CD14-positive monocyte (primary cell): ENCODE measurements around the gene WDR72. TPM values are rescaled to one million over a fixed set of nuclear protein-coding genes. Genes with fewer than 3 reads are reported as not detected.

Experiments used
- DNase-seq, 3 donors: peaks; one replicate each; pipeline ENCODE4 v3.0.0-alpha.2; 2011 to 2022
- H2AFZ ChIP-seq: 2 replicates; pipeline ENCODE4 v1.6.0; 2012; ENCODE audit warnings: mild to moderate bottlenecking, low read depth, low read length, inconsistent platforms; ENCODE audit not compliant: insufficient read depth, poor library complexity, severe bottlenecking
- H3K27ac ChIP-seq, 2 donors: 1 replicate in 1 of 2; 2 replicates in 1 of 2; pipeline ENCODE4 v1.5.1; 2012 to 2013; ENCODE audit warnings: low read length in 2 of 2, control low read depth in 1 of 2, inconsistent platforms in 1 of 2, low read depth in 1 of 2, mild to moderate bottlenecking in 1 of 2
- H3K27me3 ChIP-seq, 2 donors: one replicate each; pipeline versions ENCODE4 v1.6.0 to v1.6.1; 2011 to 2013; ENCODE audit warnings: low read length in 2 of 2; ENCODE audit not compliant: control insufficient read depth in 2 of 2, insufficient read depth in 2 of 2
- H3K36me3 ChIP-seq, 2 donors: replicated peaks in 1 of 2; 1 replicate in 1 of 2; 2 replicates in 1 of 2; pipeline versions ENCODE4 v1.5.1 to v1.6.1; 2012 to 2013; ENCODE audit warnings: low read length in 2 of 2, control low read depth in 1 of 2, inconsistent platforms in 1 of 2, mild to moderate bottlenecking in 1 of 2; ENCODE audit not compliant: insufficient read depth in 2 of 2, control insufficient read depth in 1 of 2
- H3K4me1 ChIP-seq, 2 donors: 1 replicate in 1 of 2; 2 replicates in 1 of 2; pipeline versions ENCODE4 v1.5.1 to v1.6.1; 2012 to 2013; ENCODE audit warnings: low read length in 2 of 2, control low read depth in 1 of 2, inconsistent platforms in 1 of 2, mild to moderate bottlenecking in 1 of 2, moderate library complexity in 1 of 2; ENCODE audit not compliant: insufficient read depth in 2 of 2, control insufficient read depth in 1 of 2
- H3K4me2 ChIP-seq: replicated peaks from 2 replicates; pipeline ENCODE3; 2012; ENCODE audit warnings: low read length, moderate library complexity, mild to moderate bottlenecking; ENCODE audit not compliant: poor library complexity, severe bottlenecking; ENCODE audit errors: extremely low read depth
- H3K4me3 ChIP-seq, 3 experiments: fragments of 200-600 bp in 1 of 3; sonication (generic) in 1 of 3; replicated peaks in 1 of 3; 1 replicate in 2 of 3; 2 replicates in 1 of 3; pipeline ENCODE4 v1.5.1; 2011 to 2013; ENCODE audit warnings: low read length in 3 of 3, mild to moderate bottlenecking in 3 of 3, control low read depth in 2 of 3, low read depth in 2 of 3, inconsistent platforms in 1 of 3, moderate library complexity in 1 of 3
- H3K79me2 ChIP-seq: 2 replicates; pipeline ENCODE4 v1.6.0; 2012; ENCODE audit warnings: mild to moderate bottlenecking, control low read depth, inconsistent platforms, low read length, moderate library complexity; ENCODE audit not compliant: insufficient read depth
- H3K9ac ChIP-seq: 2 replicates; pipeline ENCODE4 v1.6.0; 2017; ENCODE audit warnings: low read length, mild to moderate bottlenecking; ENCODE audit not compliant: insufficient read depth, poor library complexity, severe bottlenecking
- H3K9me3 ChIP-seq, 2 donors: replicated peaks in 1 of 2; 1 replicate in 1 of 2; 2 replicates in 1 of 2; pipeline versions ENCODE4 v1.5.1 to v1.6.1; 2012 to 2013; ENCODE audit warnings: low read length in 2 of 2, control low read depth in 1 of 2; ENCODE audit not compliant: control insufficient read depth in 1 of 2, insufficient read depth in 1 of 2
- H4K20me1 ChIP-seq: 2 replicates; pipeline ENCODE4 v1.6.0; 2012; ENCODE audit warnings: mild to moderate bottlenecking, low read length, control low read depth, moderate library complexity; ENCODE audit not compliant: insufficient read depth
- H3K27ac Mint-ChIP-seq, 7 donors: one replicate each; pipeline ENCODE4 v1.8.0; 2020; ENCODE audit warnings: mild to moderate bottlenecking in 7 of 7, mixed read lengths in 7 of 7, moderate library complexity in 6 of 7, inconsistent platforms in 2 of 7
- H3K27me3 Mint-ChIP-seq, 3 donors: one replicate each; pipeline ENCODE4 v1.8.0; 2021 to 2022; ENCODE audit warnings: low read depth in 3 of 3, mild to moderate bottlenecking in 3 of 3, mixed read lengths in 3 of 3, moderate library complexity in 3 of 3, inconsistent platforms in 1 of 3
- H3K36me3 Mint-ChIP-seq, 2 donors: one replicate each; pipeline ENCODE4 v1.8.0; 2020; ENCODE audit warnings: mixed read lengths in 2 of 2, inconsistent platforms in 1 of 2, mild to moderate bottlenecking in 1 of 2
- H3K4me1 Mint-ChIP-seq: one replicate; pipeline ENCODE4 v1.8.0; 2020; ENCODE audit warnings: mild to moderate bottlenecking, mixed read lengths
- H3K4me3 Mint-ChIP-seq, 2 donors: one replicate each; pipeline ENCODE4 v1.8.0; 2020; ENCODE audit warnings: mild to moderate bottlenecking in 2 of 2, mixed read lengths in 2 of 2, moderate library complexity in 1 of 2
- H3K9me3 Mint-ChIP-seq, 7 donors: one replicate each; pipeline ENCODE4 v1.8.0; 2020 to 2022; ENCODE audit warnings: mixed read lengths in 7 of 7, mild to moderate bottlenecking in 6 of 7, moderate library complexity in 6 of 7, inconsistent platforms in 2 of 7
- CTCF ChIP-seq: fragments of 200-600 bp; IDR thresholded peaks from one replicate; pipeline ENCODE4 v1.8.0; 2022; ENCODE audit warnings: antibody characterized with exemption, mild to moderate bottlenecking
- WGBS: methylation state at CpG from one replicate; pipeline ENCODE4 v1.1.5; 2013; ENCODE audit warnings: missing lambda C conversion rate; ENCODE audit not compliant: insufficient coverage; 5-methylcytosine and 5-hydroxymethylcytosine counted together
- intact Hi-C, 2 donors: fragments of 100-400 bp; cut with micrococcal nuclease; formaldehyde crosslinking; loops; one replicate each; pipeline versions ENCODE4 v1.15.0 to v1.15.1; 2023
- polyA plus RNA-seq, 3 donors: library from polyadenylated mRNA; depleted of rRNA in 1 of 3; unstranded in 2 of 3; stranded (reverse) in 1 of 3; fragments of 300-500 nt in 2 of 3; fragments of >200 nt in 1 of 3; fragmentation: Illumina TruSeq in 2 of 3; gene quantifications; 1 replicate in 2 of 3; 2 replicates in 1 of 3; pipeline ENCODE4 v1.2.3, GENCODE V29; 2012 to 2021

WDR72 gene
- polyA plus RNA-seq, 3 donors = not detected

GRCh38 chr15:53746101-53746500, 13.4 kb downstream of the WDR72 start:
- intact Hi-C loops = no loop called here
- Histone ChIP-seq H3K4me3 (no peak overlapping the region), H3K4me2 (no peak overlapping the region), H3K27me3 (no peaks in the 10 kb centered on the region), H3K9me3 (no peaks in the 10 kb centered on the region), H2AFZ (no peak overlapping the region), H3K79me2 (no peaks in the 10 kb centered on the region), H3K9ac (no peak overlapping the region), H4K20me1 (no peaks in the 10 kb centered on the region), H3K36me3 (no peaks in the 10 kb centered on the region), H3K27ac (no peak overlapping the region), H3K4me1 (no peaks in the 10 kb centered on the region)
- WGBS = no CpG with 5 or more reads among the region's 3 CpGs
- DNase-seq = no peak
- Mint-ChIP-seq H3K9me3 (peaks cover 0 to 6% (median 2%) of the 10 kb centered on the region in 7 donors), H3K27ac (no peak overlapping the region), H3K36me3 (no peaks in the 10 kb centered on the region), H3K27me3 (peaks cover 0 to 1% (median 0%) of the 10 kb centered on the region in 3 donors), H3K4me3 (no peak overlapping the region), H3K4me1 (no peaks in the 10 kb centered on the region)
- no peak for TF ChIP-seq CTCF

DNA sequence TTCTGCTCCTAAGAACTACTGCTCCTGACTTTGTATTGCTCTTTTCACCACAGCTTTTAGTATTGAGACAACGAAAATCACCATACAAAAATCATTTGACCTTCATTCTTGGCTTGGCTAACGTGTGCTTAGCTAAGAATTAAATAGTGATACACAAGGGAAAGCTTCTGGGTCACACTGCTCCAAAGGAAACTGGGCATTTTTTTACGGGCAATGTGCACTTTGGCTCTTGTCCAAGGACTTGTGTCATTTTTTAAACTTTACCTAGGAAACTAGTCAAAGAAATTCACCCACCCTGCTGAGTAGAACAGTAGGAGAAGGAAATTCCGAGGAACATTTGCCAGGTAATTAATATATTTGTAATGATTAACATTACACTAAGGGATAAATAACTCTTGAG, 19.8 kb downstream of the WDR72 start:
- no peak overlapping the region for H3K9ac ChIP-seq
- no peak for DNase-seq
- WGBS = no CpG with 5 or more reads among the region's 4 CpGs
- no peaks in the 10 kb centered on the region for H3K4me1 ChIP-seq
- TF ChIP-seq CTCF = no peak
- Mint-ChIP-seq H3K27ac (no peak overlapping the region), H3K4me1 (no peaks in the 10 kb centered on the region), H3K4me3 (no peak overlapping the region), H3K27me3 (peaks cover 0 to 2% (median 1%) of the 10 kb centered on the region in 3 donors), H3K36me3 (no peaks in the 10 kb centered on the region), H3K9me3 (peaks cover 0 to 4% (median 0%) of the 10 kb centered on the region in 7 donors)
- H3K4me3 ChIP-seq = no peak overlapping the region
- no peaks in the 10 kb centered on the region for H3K9me3 ChIP-seq
- H2AFZ ChIP-seq = no peak overlapping the region
- no peaks in the 10 kb centered on the region for H3K79me2 ChIP-seq
- no peak overlapping the region for H3K4me2 ChIP-seq
- H3K27me3 ChIP-seq = no peaks in the 10 kb centered on the region
- intact Hi-C loops = no loop called here
- H3K27ac ChIP-seq = no peak overlapping the region
- H4K20me1 ChIP-seq = no peaks in the 10 kb centered on the region
- H3K36me3 ChIP-seq = no peaks in the 10 kb centered on the region
